ENCODE results near the gene CTBP1.

The CTBP1 gene

DNA sequence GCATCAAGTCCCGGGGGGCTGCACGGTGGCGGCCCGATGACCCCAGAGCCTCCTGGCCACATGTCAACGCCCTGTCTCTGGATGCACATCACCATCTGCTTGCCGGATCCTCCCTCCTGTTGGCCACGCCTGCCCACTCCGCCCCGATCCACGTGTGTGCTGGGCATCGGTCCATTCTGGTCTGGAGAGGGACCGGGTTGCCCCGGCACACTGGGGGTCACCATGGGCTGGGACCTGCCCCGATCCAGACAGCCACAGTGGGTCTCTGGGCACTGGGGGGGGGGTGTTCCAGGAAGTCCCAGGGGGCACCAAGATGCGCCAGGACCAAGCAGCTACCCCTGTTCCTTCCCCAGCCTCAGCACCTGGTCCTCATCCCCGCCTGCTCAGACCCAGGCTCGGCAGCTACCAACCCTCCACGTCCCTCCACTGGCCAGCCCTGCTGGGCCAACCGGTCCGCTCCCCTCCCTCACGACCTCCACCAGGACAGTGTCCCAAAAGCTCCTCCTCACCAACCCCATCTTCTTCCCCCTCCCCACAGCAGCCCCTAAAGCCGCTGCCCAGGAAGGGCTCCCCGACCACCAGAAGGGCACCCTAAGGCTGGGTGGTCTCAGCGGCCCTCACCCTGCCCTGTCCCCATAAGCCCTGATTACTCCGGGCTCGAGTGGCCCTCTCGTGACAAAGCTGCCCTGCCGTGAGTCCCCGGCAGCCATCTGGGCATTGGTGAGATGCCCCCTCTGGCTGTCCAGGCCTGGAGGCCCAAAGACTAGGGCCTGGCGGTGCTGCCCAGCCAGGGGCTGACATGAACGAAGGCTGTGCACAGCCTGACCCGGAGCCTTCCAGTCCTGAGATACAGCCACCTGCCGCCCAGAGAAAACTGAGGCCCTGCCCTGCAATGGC, 4.6 kb downstream of the CTBP1 start:
- CTCF ChIA-PET, result interaction anchor here (0.8 to 1.4 kb wide), 4 partner anchors 9 to 112 kb away, joined by 3 to 5 read pairs (median 3); no protein-coding TSS in a partner anchor
- DNase-seq (ENCODE audit: extremely low spot score), result no peak
- POLR2A ChIA-PET, result no interaction called here
- TF ChIP-seq, protein P1, sequence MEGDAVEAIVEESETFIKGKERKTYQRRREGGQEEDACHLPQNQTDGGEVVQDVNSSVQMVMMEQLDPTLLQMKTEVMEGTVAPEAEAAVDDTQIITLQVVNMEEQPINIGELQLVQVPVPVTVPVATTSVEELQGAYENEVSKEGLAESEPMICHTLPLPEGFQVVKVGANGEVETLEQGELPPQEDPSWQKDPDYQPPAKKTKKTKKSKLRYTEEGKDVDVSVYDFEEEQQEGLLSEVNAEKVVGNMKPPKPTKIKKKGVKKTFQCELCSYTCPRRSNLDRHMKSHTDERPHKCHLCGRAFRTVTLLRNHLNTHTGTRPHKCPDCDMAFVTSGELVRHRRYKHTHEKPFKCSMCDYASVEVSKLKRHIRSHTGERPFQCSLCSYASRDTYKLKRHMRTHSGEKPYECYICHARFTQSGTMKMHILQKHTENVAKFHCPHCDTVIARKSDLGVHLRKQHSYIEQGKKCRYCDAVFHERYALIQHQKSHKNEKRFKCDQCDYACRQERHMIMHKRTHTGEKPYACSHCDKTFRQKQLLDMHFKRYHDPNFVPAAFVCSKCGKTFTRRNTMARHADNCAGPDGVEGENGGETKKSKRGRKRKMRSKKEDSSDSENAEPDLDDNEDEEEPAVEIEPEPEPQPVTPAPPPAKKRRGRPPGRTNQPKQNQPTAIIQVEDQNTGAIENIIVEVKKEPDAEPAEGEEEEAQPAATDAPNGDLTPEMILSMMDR (IDR thresholded peaks at IDR 0.05; ENCODE audit: control extremely low read depth, extremely low read depth, low read depth, missing control alignments), result no peak

DNA sequence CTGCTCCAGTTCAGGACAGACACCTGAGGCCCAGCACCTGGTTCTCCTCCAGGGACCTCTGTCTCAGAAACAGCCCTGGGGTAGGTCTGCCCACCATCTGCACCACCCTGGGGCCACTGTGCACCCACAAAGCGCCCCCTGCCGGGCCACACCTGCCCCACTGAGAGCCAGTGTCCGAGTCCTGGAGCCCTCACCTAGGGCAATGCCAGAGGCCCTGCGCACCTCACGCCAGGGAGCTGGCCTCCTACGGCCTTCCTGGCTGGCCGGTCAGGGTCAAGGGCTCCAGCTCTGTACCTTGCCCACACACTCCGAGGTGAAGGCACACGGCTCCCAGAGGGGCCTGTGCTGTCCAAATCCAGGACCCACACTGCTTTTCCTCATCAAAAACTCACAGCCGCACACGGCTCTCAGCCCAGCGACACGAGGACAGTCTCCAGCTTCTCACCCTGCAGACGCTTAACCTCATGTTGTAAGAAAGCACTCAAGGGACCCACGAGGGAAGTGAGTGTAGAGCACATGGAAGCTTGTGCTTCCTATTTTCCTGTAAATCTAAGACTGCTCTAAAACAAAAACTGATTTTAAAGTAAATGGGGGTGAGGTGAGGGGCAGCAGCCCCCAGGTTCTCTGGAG, 5.4 kb downstream of the CTBP1 start:
- POLR2A ChIA-PET, result no interaction called here
- CTCF ChIA-PET, result interaction anchor here (1.1 to 1.4 kb wide), 3 partner anchors 25 to 113 kb away, joined by 3 to 5 read pairs (median 5); no protein-coding TSS in a partner anchor
- TF ChIP-seq, protein P1 (IDR thresholded peaks at IDR 0.05; ENCODE audit: control extremely low read depth, extremely low read depth, low read depth, missing control alignments), result peak; percentile 26
- no peak for DNase-seq (ENCODE audit: extremely low spot score)

DNA sequence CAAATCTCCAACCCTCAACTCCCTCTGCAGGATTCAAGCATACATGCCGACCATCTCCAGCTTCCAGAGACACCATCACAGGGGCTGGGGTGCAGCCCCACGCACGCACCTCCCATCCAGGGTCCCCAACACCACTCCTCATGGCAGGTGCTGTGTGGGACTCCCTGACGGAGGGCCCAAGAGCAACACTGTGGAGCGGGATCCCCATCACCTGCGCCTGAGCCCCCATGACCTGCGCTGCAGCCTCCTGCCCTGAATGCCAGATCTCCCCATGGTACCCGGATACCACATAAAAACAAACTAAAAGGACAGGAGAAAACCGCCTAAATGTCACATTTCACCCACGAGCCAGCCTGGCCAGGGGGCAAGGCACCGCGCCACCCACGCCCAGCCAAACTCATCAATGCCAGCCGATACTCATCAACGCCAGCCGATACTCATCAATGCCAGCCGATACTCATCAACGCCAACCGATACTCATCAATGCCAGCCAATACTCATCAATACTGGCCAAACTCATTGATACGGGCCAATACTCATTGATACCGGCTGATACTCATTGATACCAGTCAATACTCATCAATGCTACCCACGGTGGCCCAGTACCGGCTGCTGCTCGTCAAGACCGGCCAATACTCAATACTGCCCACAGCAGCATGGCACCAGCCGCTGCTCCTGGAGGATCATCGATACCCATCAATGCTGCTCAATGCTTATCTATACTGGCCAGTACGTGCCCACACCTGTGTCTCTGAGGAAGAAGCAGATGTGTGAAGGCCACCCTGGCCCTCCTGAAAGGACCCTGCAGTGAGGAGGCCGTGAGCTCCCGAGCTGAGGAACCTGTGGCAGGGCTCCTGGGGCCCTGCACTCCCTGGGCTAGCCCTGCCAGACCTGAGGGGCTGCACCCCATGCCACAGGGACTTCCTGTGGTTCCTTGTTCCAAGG, 6.2 kb downstream of the CTBP1 start:
- ChIA-PET POLR2A (no interaction called here), CTCF (interaction anchor here (1.1 kb wide), 1 partner anchor 112 kb away, joined by 5 read pairs; no protein-coding TSS in a partner anchor)
- DNase-seq (ENCODE audit: extremely low spot score), result no peak
- TF ChIP-seq, protein P1 (IDR thresholded peaks at IDR 0.05; ENCODE audit: control extremely low read depth, extremely low read depth, low read depth, missing control alignments), result no peak

DNA sequence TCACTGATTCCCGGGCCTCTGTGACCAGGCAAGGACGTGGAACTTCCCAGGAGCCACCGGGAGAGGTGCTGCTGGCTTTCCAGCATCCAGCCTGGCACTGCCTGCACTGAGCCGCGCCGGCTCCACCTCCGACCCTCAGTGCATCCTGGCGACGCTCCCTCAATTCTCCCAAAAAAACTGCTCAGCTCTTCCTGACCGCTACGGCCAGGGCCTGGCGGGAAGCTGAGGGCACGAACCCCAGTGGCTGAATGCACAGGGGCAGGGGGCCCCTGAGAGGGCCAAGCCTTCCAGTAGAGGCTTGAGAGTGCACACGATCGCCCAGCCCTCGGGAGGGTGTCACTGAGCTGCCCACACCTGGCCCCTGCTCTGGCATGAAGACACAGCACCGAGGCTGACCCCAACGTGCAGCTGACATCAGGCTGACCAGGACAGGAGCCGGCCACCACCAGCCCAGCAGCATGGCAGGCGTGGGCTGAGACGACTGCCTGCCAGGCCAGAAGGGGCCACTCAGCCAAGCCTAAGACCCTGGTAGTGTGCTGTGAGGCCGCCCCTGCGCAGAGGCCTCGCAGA, 6.9 kb downstream of the CTBP1 start:
- TF ChIP-seq, protein P1 (IDR thresholded peaks at IDR 0.05; ENCODE audit: control extremely low read depth, extremely low read depth, low read depth, missing control alignments), result no peak
- DNase-seq (ENCODE audit: extremely low spot score), result no peak
- CTCF ChIA-PET, result interaction anchor here (1.0 kb wide), 1 partner anchor 26 kb away, joined by 3 read pairs; no protein-coding TSS in a partner anchor
- POLR2A ChIA-PET, result no interaction called here

DNA sequence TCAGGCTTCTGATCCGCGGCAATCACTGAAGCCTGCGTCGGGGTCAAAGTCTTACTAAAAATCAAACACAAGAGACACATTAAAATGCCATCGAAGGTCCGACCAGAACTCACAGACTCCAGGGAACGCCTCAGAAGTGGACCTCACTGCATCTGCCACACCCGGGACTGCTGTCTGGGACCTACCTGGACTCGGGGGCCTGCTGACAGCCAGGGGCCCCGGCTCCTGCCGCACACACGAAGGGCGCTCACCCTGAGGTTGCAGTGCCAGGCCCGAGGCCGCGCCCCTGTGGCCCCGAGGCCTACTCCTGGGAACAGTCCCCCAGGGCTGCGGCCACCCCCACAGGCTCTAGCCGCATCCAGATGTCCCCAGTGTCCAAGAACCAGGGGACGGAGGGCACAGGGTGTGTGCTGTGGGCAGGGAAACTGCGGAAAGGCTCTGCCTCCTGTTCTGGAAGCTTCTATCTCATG, 7.4 kb downstream of the CTBP1 start:
- ChIA-PET POLR2A (no interaction called here), CTCF (interaction anchor here (1.0 kb wide), 1 partner anchor 26 kb away, joined by 3 read pairs; no protein-coding TSS in a partner anchor)
- DNase-seq (ENCODE audit: extremely low spot score), result no peak
- TF ChIP-seq, protein P1 (IDR thresholded peaks at IDR 0.05; ENCODE audit: control extremely low read depth, extremely low read depth, low read depth, missing control alignments), result no peak

All from GM10248 (cell line).